Endothelial cell of umbilical vein (primary cell): ENCODE measurements around the gene C14orf119. TPM values are rescaled to one million over a fixed set of nuclear protein-coding genes. Genes with fewer than 3 reads are reported as not detected.

Experiments used
- BruUV-seq: library from RNA; stranded (reverse); fragments of 400-500 nt; replicated peaks from 2 replicates; lab custom pipeline; 2021; lab: Mats Ljungman, UMichigan
- CTCF ChIA-PET: fragments of 300-600, 350-600 bp; sonication (Branson Sonifier 250); formaldehyde crosslinking; loops from one replicate; lab custom pipeline; 2021; ENCODE audit warnings: antibody characterized with exemption, inconsistent platforms; lab: Charles Lee
- POLR2A ChIA-PET: fragments of 300-600, 350-600 bp; sonication (Branson Sonifier 250); formaldehyde crosslinking; loops from one replicate; lab custom pipeline; 2021; ENCODE audit warnings: antibody characterized with exemption, inconsistent platforms; lab: Charles Lee
- DNase-seq: peaks from one replicate; pipeline ENCODE4 v3.0.0-alpha.2; 2011; ENCODE audit warnings: low read depth, low spot score
- FAIRE-seq: peaks from 2 replicates; lab custom pipeline; 2011; peaks lifted over from hg19 to GRCh38; lab: Jason Lieb, UNC
- H2AFZ ChIP-seq: 2 replicates; pipeline ENCODE4 v1.6.0; 2012; ENCODE audit warnings: low read depth, low read length, control low read depth, inconsistent platforms
- H3K27ac ChIP-seq: 2 replicates; pipeline ENCODE4 v1.5.1; 2011; ENCODE audit warnings: low read depth, mild to moderate bottlenecking, control low read depth, low read length, moderate library complexity; ENCODE audit not compliant: insufficient read depth
- H3K27me3 ChIP-seq, 2 experiments: 2 replicates each; pipeline versions ENCODE4 v1.6.0 to v1.6.1; 2011; ENCODE audit warnings: low read length in 2 of 2, mixed read lengths in 1 of 2; ENCODE audit not compliant: control insufficient read depth in 2 of 2, insufficient read depth in 2 of 2
- H3K36me3 ChIP-seq, 2 experiments: 2 replicates in 1 of 2; 3 replicates in 1 of 2; pipeline ENCODE4 v1.5.1; 2011; ENCODE audit warnings: low read length in 2 of 2, mild to moderate bottlenecking in 1 of 2, moderate library complexity in 1 of 2; ENCODE audit not compliant: control insufficient read depth in 2 of 2, insufficient read depth in 2 of 2; ENCODE audit errors: extremely low read depth in 1 of 2
- H3K4me1 ChIP-seq: 3 replicates; pipeline ENCODE4 v1.5.1; 2011; ENCODE audit warnings: mild to moderate bottlenecking, low read length; ENCODE audit not compliant: control insufficient read depth, insufficient read depth; ENCODE audit errors: extremely low read depth
- H3K4me2 ChIP-seq: 2 replicates; pipeline ENCODE4 v1.6.1; 2011; ENCODE audit warnings: low read length, control low read depth, mixed read lengths; ENCODE audit not compliant: insufficient read depth
- H3K4me3 ChIP-seq, 3 experiments: fragments of 200-600 bp in 1 of 3; sonication (generic), shearing (Covaris generic) in 1 of 3; replicated peaks in 1 of 3; 2 replicates each; pipeline ENCODE4 v1.5.1; 2011 to 2016; ENCODE audit warnings: control low read depth in 3 of 3, low read length in 3 of 3, mild to moderate bottlenecking in 2 of 3, inconsistent platforms in 1 of 3, low read depth in 1 of 3, moderate library complexity in 1 of 3; ENCODE audit not compliant: insufficient read depth in 1 of 3
- H3K79me2 ChIP-seq: 2 replicates; pipeline ENCODE4 v1.6.0; 2012; ENCODE audit warnings: low read length, inconsistent platforms; ENCODE audit not compliant: control insufficient read depth, insufficient read depth
- H3K9ac ChIP-seq: replicated peaks from 2 replicates; pipeline ENCODE3; 2011; ENCODE audit warnings: low read length, control low read depth; ENCODE audit not compliant: insufficient read depth; ENCODE audit errors: extremely low read depth
- H3K9me1 ChIP-seq: replicated peaks from 3 replicates; pipeline ENCODE4 v1.6.0; 2011; ENCODE audit warnings: mild to moderate bottlenecking, low read length; ENCODE audit not compliant: control insufficient read depth, insufficient read depth; ENCODE audit errors: extremely low read depth
- H3K9me3 ChIP-seq: replicated peaks from 2 replicates; pipeline ENCODE4 v1.5.1; 2012; ENCODE audit warnings: low read length, inconsistent platforms; ENCODE audit not compliant: control insufficient read depth, insufficient read depth
- H4K20me1 ChIP-seq: replicated peaks from 2 replicates; pipeline ENCODE3; 2011; ENCODE audit warnings: mild to moderate bottlenecking, low read length; ENCODE audit not compliant: control insufficient read depth, insufficient read depth; ENCODE audit errors: extremely low read depth
- EZH2 ChIP-seq: IDR thresholded peaks from 2 replicates; pipeline ENCODE4 v1.6.1; 2012; ENCODE audit warnings: borderline replicate concordance, low read depth, mild to moderate bottlenecking, moderate library complexity, low read length, inconsistent platforms; ENCODE audit not compliant: severe bottlenecking
- FOS ChIP-seq: IDR thresholded peaks from 2 replicates; pipeline ENCODE4 v1.6.1; 2011; ENCODE audit warnings: mild to moderate bottlenecking, low read length, moderate library complexity, borderline replicate concordance; ENCODE audit not compliant: insufficient read depth
- GATA2 ChIP-seq: IDR thresholded peaks from 2 replicates; pipeline ENCODE4 v1.7.0; 2011; ENCODE audit warnings: low read depth, mild to moderate bottlenecking, moderate library complexity, mixed read lengths, low read length; ENCODE audit not compliant: insufficient read length, insufficient read depth
- JUN ChIP-seq: IDR thresholded peaks from 2 replicates; pipeline ENCODE4 v1.6.1; 2011; ENCODE audit warnings: borderline replicate concordance, low read depth; ENCODE audit not compliant: insufficient read length, insufficient read depth
- MYC ChIP-seq: IDR thresholded peaks from one replicate; pipeline ENCODE4 v1.6.1; 2011; ENCODE audit warnings: mild to moderate bottlenecking, low read depth, low read length
- POLR2A ChIP-seq: IDR thresholded peaks from 2 replicates; pipeline ENCODE4 v1.6.1; 2012; ENCODE audit warnings: low read depth, mild to moderate bottlenecking, control low read depth, low read length
- dilution Hi-C: fragments of 300-500 bp; cut with MboI; formaldehyde crosslinking; loops from one replicate; pipeline ENCODE4 v1.15.0; 2019; ENCODE audit warnings: low sequenced_read_pairs; ENCODE audit not compliant: extremely low pct_ligation_motif_present
- intact Hi-C: fragments of 100-400 bp; cut with micrococcal nuclease; formaldehyde crosslinking; loops from one replicate; pipeline ENCODE4 v1.10.0; 2022
- polyA plus RNA-seq, 4 experiments: library from polyadenylated mRNA; depleted of rRNA in 3 of 4; stranded (reverse) in 3 of 4; unstranded in 1 of 4; fragments of >200 nt; gene quantifications; 2 replicates each; pipeline versions ENCODE4 v1.2.1 to v1.2.3, GENCODE V29; 2011 to 2012; ENCODE audit warnings: missing spikeins in 1 of 4
- total RNA-seq: library from RNA; stranded (reverse); gene quantifications from 2 replicates; pipeline ENCODE4 v1.2.3, GENCODE V29; 2021
- TF ChIP-seq, protein P1 (sequence below), 2 donors: IDR thresholded peaks; 1 replicate in 1 of 2; 2 replicates in 1 of 2; pipeline ENCODE4 v1.5.1; 2011; ENCODE audit warnings: low read length in 2 of 2, mild to moderate bottlenecking in 2 of 2, moderate library complexity in 2 of 2, control low read depth in 1 of 2, inconsistent platforms in 1 of 2, low read depth in 1 of 2; ENCODE audit not compliant: insufficient read depth in 1 of 2; ENCODE audit errors: extremely low read depth in 1 of 2

The C14orf119 gene
- total and polyA plus RNA-seq, 2 donors (not counting 3 experiments of a cell fraction or from before 2014, with no cell fraction given), result 58.3 to 60.5 TPM

- intact Hi-C loops, result no loop called here
- Histone ChIP-seq H3K4me2 (no peak overlapping the region), H3K27ac (no peak overlapping the region)
These were observed 22.2 kb downstream of the C14orf119 start for GRCh38 chr14:23117371-23118020.

DNA sequence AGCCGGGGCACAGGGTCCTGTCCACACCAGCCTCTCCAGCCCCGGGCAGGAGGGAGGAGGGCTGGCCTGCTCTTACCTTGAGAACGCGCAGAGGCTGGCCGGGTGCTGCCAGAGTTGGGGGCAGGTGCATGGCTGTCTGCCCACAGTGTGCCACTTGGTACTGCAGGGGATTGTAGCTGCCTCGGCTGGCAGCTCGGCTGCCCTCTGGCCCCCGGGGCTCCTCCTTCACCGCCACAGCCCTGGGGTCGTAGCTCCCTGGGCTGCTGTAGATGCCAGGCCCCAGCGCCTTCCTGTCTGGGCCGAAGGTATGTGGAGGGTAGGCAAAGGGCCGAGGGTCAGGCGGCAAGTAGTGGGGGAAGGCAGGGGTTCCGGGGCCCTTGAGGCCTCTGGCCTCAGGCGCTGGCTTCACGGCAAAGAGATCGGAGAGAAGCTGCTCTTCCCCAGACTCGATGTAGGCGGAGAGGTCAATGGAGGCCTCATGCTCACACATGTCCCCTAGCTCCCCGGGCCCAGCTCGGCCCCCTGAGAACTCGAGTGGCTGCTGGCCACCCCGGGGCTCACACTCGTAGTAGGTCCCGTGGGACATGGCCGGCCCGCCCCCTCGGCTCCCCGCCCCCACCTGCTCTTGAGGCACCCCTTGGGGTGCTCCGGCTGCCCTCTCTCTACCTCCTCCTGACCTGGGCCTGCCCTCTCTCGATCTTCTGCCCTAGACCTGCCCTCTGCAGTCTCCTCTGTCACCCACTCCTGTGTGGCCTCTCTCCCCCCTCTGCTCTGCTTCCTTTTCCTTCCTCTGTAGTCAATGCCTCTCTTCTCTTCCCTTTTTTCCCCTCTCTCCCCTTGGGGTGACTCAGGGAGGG lies 23.4 kb downstream of the C14orf119 start, which contains the start of gene CEBPE:
Gene CEBPE (minus strand): TSS at position 750 of the 857 bp plus-strand sequence. CDS start 164 bp downstream, at position 586.
- FAIRE-seq (no peak), DNase-seq (no peak)
- peaks cover 30% of the 10 kb centered on the region for H3K4me1 ChIP-seq
- H4K20me1 ChIP-seq, result no peaks in the 10 kb centered on the region
- no TSS peak for BruUV-seq
- TF ChIP-seq GATA2, result no peak
- TF ChIP-seq, protein P1, sequence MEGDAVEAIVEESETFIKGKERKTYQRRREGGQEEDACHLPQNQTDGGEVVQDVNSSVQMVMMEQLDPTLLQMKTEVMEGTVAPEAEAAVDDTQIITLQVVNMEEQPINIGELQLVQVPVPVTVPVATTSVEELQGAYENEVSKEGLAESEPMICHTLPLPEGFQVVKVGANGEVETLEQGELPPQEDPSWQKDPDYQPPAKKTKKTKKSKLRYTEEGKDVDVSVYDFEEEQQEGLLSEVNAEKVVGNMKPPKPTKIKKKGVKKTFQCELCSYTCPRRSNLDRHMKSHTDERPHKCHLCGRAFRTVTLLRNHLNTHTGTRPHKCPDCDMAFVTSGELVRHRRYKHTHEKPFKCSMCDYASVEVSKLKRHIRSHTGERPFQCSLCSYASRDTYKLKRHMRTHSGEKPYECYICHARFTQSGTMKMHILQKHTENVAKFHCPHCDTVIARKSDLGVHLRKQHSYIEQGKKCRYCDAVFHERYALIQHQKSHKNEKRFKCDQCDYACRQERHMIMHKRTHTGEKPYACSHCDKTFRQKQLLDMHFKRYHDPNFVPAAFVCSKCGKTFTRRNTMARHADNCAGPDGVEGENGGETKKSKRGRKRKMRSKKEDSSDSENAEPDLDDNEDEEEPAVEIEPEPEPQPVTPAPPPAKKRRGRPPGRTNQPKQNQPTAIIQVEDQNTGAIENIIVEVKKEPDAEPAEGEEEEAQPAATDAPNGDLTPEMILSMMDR (IDR thresholded peaks at IDR 0.05; ENCODE audit: extremely low read depth in 1 of 2, insufficient read depth in 1 of 2, low read depth in 1 of 2, low read length in 2 of 2), result no peak
- dilution Hi-C loops (no loop called here), intact Hi-C loops (no loop called here)
- H3K4me2 ChIP-seq, result no peak within 1 kb of the TSS
- ChIA-PET CTCF (interaction anchor here (1.4 to 14.5 kb wide), 6 partner anchors 8 to 203 kb away, joined by 4 to 1289 read pairs (median 39); partner anchors contain the start of genes PABPN1 and SLC7A8), POLR2A (no interaction called here)
- no peaks in the 10 kb centered on the region for H3K9me3 ChIP-seq
- H3K79me2 ChIP-seq, result no peaks in the 10 kb centered on the region
- no peak within 1 kb of the TSS for H3K9ac ChIP-seq
- H3K27ac ChIP-seq, result no peak within 1 kb of the TSS
- H3K27me3 ChIP-seq, result no peaks in the 10 kb centered on the region
- no peak within 1 kb of the TSS for H2AFZ ChIP-seq
- H3K9me1 ChIP-seq, result no peaks in the 10 kb centered on the region
- no peaks in the 10 kb centered on the region for H3K36me3 ChIP-seq
- H3K4me3 ChIP-seq, result no peak within 1 kb of the TSS

More at GRCh38 chr14:23117371-23118020, 22.2 kb downstream of the C14orf119 start:
- H3K9me1 ChIP-seq, result no peaks in the 10 kb centered on the region
- BruUV-seq, result no TSS peak
- no peaks in the 10 kb centered on the region for H3K27me3 ChIP-seq
- ChIA-PET POLR2A (no interaction called here), CTCF (interaction anchor here (1.5 kb wide), 1 partner anchor 70 kb away, joined by 3 read pairs; no protein-coding TSS in a partner anchor)
- H3K4me3 ChIP-seq, result no peak overlapping the region
- DNase-seq, result no peak
- H3K9ac ChIP-seq, result no peak overlapping the region
- no peaks in the 10 kb centered on the region for H3K36me3 ChIP-seq
- no peak overlapping the region for H2AFZ ChIP-seq
- H3K4me1 ChIP-seq, result peaks cover 26% of the 10 kb centered on the region
- H3K79me2 ChIP-seq, result no peaks in the 10 kb centered on the region
- dilution Hi-C loops, result no loop called here
- H4K20me1 ChIP-seq, result no peaks in the 10 kb centered on the region
- FAIRE-seq, result no peak
- no peak for TF ChIP-seq EZH2
- no peak for TF ChIP-seq MYC
- TF ChIP-seq JUN, result no peak
- no peak for TF ChIP-seq GATA2
- TF ChIP-seq POLR2A, result no peak
- no peak for TF ChIP-seq FOS
- no peaks in the 10 kb centered on the region for H3K9me3 ChIP-seq
